Measurements from ENCODE around the gene RAB7A.

Gene RAB7A

GRCh38 chr3:128698211-128699047 is 27.6 kb upstream of the RAB7A start:
- TF ChIP-seq HDGF (IDR thresholded peaks at IDR 0.05; ENCODE audit: borderline replicate concordance) (no peak), LEF1 (IDR thresholded peaks at IDR 0.05; ENCODE audit: borderline replicate concordance) (no peak), ELF4 (IDR thresholded peaks at IDR 0.05) (no peak), L3MBTL2 (conservative IDR thresholded peaks at IDR 0.05) (no peak), TARDBP (IDR thresholded peaks at IDR 0.05) (no peak), ARNT (IDR thresholded peaks at IDR 0.05) (no peak), NFRKB (IDR thresholded peaks at IDR 0.05) (no peak), BHLHE40 (IDR thresholded peaks at IDR 0.05; ENCODE audit: borderline replicate concordance) (no peak), CTBP1 (IDR thresholded peaks at IDR 0.05; ENCODE audit: borderline replicate concordance) (no peak), ZNF384 (IDR thresholded peaks at IDR 0.05) (no peak), FOXK2 (IDR thresholded peaks at IDR 0.05) (no peak), FOXM1 (IDR thresholded peaks at IDR 0.05; ENCODE audit: borderline replicate concordance) (no peak), FOXA1 (IDR thresholded peaks at IDR 0.05) (no peak), PKNOX1 (IDR thresholded peaks at IDR 0.05) (no peak)
- no peak for DNase-seq (ENCODE audit: extremely low spot score)
- POLR2A ChIA-PET, result no interaction called here
- CTCF ChIA-PET, result no interaction called here

GRCh38 chr3:128701342-128702212 is 24.4 kb upstream of the RAB7A start:
- CTCF ChIA-PET, result interaction anchor here (0.9 kb wide), 1 partner anchor 21 kb away, joined by 3 read pairs; no protein-coding TSS in a partner anchor
- POLR2A ChIA-PET, result no interaction called here
- TF ChIP-seq SUZ12 (IDR thresholded peaks at IDR 0.05) (no peak), HDGF (IDR thresholded peaks at IDR 0.05; ENCODE audit: borderline replicate concordance) (no peak), FOXM1 (IDR thresholded peaks at IDR 0.05; ENCODE audit: borderline replicate concordance) (no peak), BHLHE40 (IDR thresholded peaks at IDR 0.05; ENCODE audit: borderline replicate concordance) (no peak), ELF4 (IDR thresholded peaks at IDR 0.05) (no peak), SP1 (IDR thresholded peaks at IDR 0.05) (no peak), NFRKB (IDR thresholded peaks at IDR 0.05) (no peak), LEF1 (IDR thresholded peaks at IDR 0.05; ENCODE audit: borderline replicate concordance) (no peak)
- no peak for DNase-seq (ENCODE audit: extremely low spot score)

GRCh38 chr3:128702391-128702790 is 23.6 kb upstream of the RAB7A start:
- CTCF ChIA-PET, result no interaction called here
- DNase-seq (ENCODE audit: extremely low spot score), result no peak

GRCh38 chr3:128703561-128703960 is 22.4 kb upstream of the RAB7A start:
- POLR2A ChIA-PET, result no interaction called here
- no peak for DNase-seq (ENCODE audit: extremely low spot score)
- CTCF ChIA-PET, result interaction anchor here (1.3 kb wide), 1 partner anchor 23 kb away, joined by 3 read pairs; no protein-coding TSS in a partner anchor
- TF ChIP-seq SUZ12 (IDR thresholded peaks at IDR 0.05) (no peak), HDGF (IDR thresholded peaks at IDR 0.05; ENCODE audit: borderline replicate concordance) (no peak), ZNF384 (IDR thresholded peaks at IDR 0.05) (no peak)

More at GRCh38 chr3:128702391-128702790, 23.6 kb upstream of the RAB7A start:
- POLR2A ChIA-PET, result no interaction called here
- TF ChIP-seq FOXM1 (IDR thresholded peaks at IDR 0.05; ENCODE audit: borderline replicate concordance) (no peak), TARDBP (IDR thresholded peaks at IDR 0.05) (no peak), HDGF (IDR thresholded peaks at IDR 0.05; ENCODE audit: borderline replicate concordance) (no peak), L3MBTL2 (conservative IDR thresholded peaks at IDR 0.05) (no peak), SP1 (IDR thresholded peaks at IDR 0.05) (no peak), ZNF384 (IDR thresholded peaks at IDR 0.05) (no peak), LEF1 (IDR thresholded peaks at IDR 0.05; ENCODE audit: borderline replicate concordance) (no peak), FOXK2 (IDR thresholded peaks at IDR 0.05) (no peak), PKNOX1 (IDR thresholded peaks at IDR 0.05) (no peak), ELF4 (IDR thresholded peaks at IDR 0.05) (no peak), FOXA1 (IDR thresholded peaks at IDR 0.05) (no peak), SUZ12 (IDR thresholded peaks at IDR 0.05) (no peak)

GRCh38 chr3:128706086-128706615 is 19.8 kb upstream of the RAB7A start:
- ChIA-PET CTCF (interaction anchor here (0.6 to 1.6 kb wide), 2 partner anchors 26 to 59 kb away, joined by 3 to 4 read pairs; no protein-coding TSS in a partner anchor), POLR2A (interaction anchor here (0.6 to 1.2 kb wide), 2 partner anchors 26 to 60 kb away, joined by 3 to 5 read pairs; no protein-coding TSS in a partner anchor)
- DNase-seq (ENCODE audit: extremely low spot score), result no peak
- TF ChIP-seq SUZ12 (IDR thresholded peaks at IDR 0.05), result no peak
- no peak for TF ChIP-seq L3MBTL2 (conservative IDR thresholded peaks at IDR 0.05)
- TF ChIP-seq ARNT (IDR thresholded peaks at IDR 0.05), result no peak
- no peak for TF ChIP-seq PKNOX1 (IDR thresholded peaks at IDR 0.05)
- TF ChIP-seq NFRKB (IDR thresholded peaks at IDR 0.05), result no peak
- no peak for TF ChIP-seq FOXA1 (IDR thresholded peaks at IDR 0.05)
- no peak for TF ChIP-seq SP1 (IDR thresholded peaks at IDR 0.05)
- TF ChIP-seq LEF1 (IDR thresholded peaks at IDR 0.05; ENCODE audit: borderline replicate concordance), result no peak
- TF ChIP-seq ZNF384 (IDR thresholded peaks at IDR 0.05), result no peak
- TF ChIP-seq TARDBP (IDR thresholded peaks at IDR 0.05), result no peak
- no peak for TF ChIP-seq FOXM1 (IDR thresholded peaks at IDR 0.05; ENCODE audit: borderline replicate concordance)
- TF ChIP-seq FOXK2 (IDR thresholded peaks at IDR 0.05), result no peak
- TF ChIP-seq HDGF (IDR thresholded peaks at IDR 0.05; ENCODE audit: borderline replicate concordance), result no peak
- no peak for TF ChIP-seq BHLHE40 (IDR thresholded peaks at IDR 0.05; ENCODE audit: borderline replicate concordance)
- no peak for TF ChIP-seq CTBP1 (IDR thresholded peaks at IDR 0.05; ENCODE audit: borderline replicate concordance)
- TF ChIP-seq ELF4 (IDR thresholded peaks at IDR 0.05), result no peak

Data from HEK293T (cell line).